Measurements from ENCODE around the gene SOCS1. TPM values are rescaled to one million over a fixed set of nuclear protein-coding genes. Genes with fewer than 3 reads are reported as not detected.

SOCS1 gene
- total and polyA plus RNA-seq, 2 experiments from 2014 or later: 84.7 to 104 TPM

- Histone ChIP-seq H3K27ac (ENCODE audit: low read depth) (no peak overlapping the region; the same call in 1 of the 2 replicates), H3K9me2 (ENCODE audit: insufficient read depth) (no peaks in the 10 kb centered on the region), H3K4me1 (ENCODE audit: insufficient read depth) (no peaks in the 10 kb centered on the region; the same call in 1 of the 2 replicates), H3K4me3 (no peak overlapping the region), H3K79me2 (replicated peaks; ENCODE audit: insufficient read depth) (no peaks in the 10 kb centered on the region), H4K20me1 (replicated peaks; ENCODE audit: insufficient read depth) (no peaks in the 10 kb centered on the region), H2AFZ (no peak overlapping the region), H3K4me2 (no peak overlapping the region), H3K36me3 (ENCODE audit: insufficient read depth) (no peaks in the 10 kb centered on the region), H3K27me3 (ENCODE audit: insufficient read depth) (no peaks in the 10 kb centered on the region), H3F3A (replicated peaks; ENCODE audit: low read depth) (no peaks in the 10 kb centered on the region)
- H3K4me1 Mint-ChIP-seq: peaks cover 3% of the 10 kb centered on the region; the same call in 1 of the 3 replicates
- no peak for ATAC-seq
- no peak overlapping the region for H3K27ac Mint-ChIP-seq
- H3K4me3 Mint-ChIP-seq: no peak overlapping the region
- no peaks in the 10 kb centered on the region for H3K36me3 Mint-ChIP-seq (ENCODE audit: low read depth)
- no peaks in the 10 kb centered on the region for H3K9me3 Mint-ChIP-seq
- TF ChIP-seq ETS1 (IDR thresholded peaks at IDR 0.05) (no peak), POLR2AphosphoS5 (IDR thresholded peaks at IDR 0.05; ENCODE audit: low read depth) (no peak), EZH2phosphoT487 (IDR thresholded peaks at IDR 0.05; ENCODE audit: unreplicated experiment) (no peak), ZNF114 (CRISPR knock-in tag; IDR thresholded peaks at IDR 0.05) (no peak), NANOG (IDR thresholded peaks at IDR 0.05; ENCODE audit: borderline replicate concordance) (no peak), JUNB (IDR thresholded peaks at IDR 0.05; ENCODE audit: unreplicated experiment) (no peak), EZH2 (IDR thresholded peaks at IDR 0.05; ENCODE audit: low read depth, unreplicated experiment) (no peak), CTCF (conservative IDR thresholded peaks at IDR 0.05; ENCODE audit: low read depth in 2 of 2) (no peak), ZNF331 (CRISPR knock-in tag; IDR thresholded peaks at IDR 0.05; ENCODE audit: low read depth) (no peak), ZNF462 (CRISPR knock-in tag; IDR thresholded peaks at IDR 0.05) (no peak), REST (IDR thresholded peaks at IDR 0.05; ENCODE audit: unreplicated experiment) (no peak), CREB1 (CRISPR knock-in tag; IDR thresholded peaks at IDR 0.05; ENCODE audit: low read depth) (no peak), STAT1 (IDR thresholded peaks at IDR 0.05; ENCODE audit: unreplicated experiment) (no peak)
- DNase-seq (ENCODE audit: low spot score): no peak
- peaks cover 7% of the 10 kb centered on the region for H3K27me3 Mint-ChIP-seq (ENCODE audit: insufficient read depth, low read depth, poor library complexity)
Observed at GRCh38 chr16:11241480-11242204, 14.4 kb downstream of the SOCS1 start.
